Activated naive CD4-positive, alpha-beta T cell treated with anti-CD3 and anti-CD28 coated beads, Interleukin-2, amount 50 U/mL, for 24 hours (primary cell): Measurements from ENCODE around the gene CDK6.
"Not testable (repeated sequence)": the region's sequence is repeated elsewhere in the genome, so short reads cannot be mapped to it uniquely, and the experiment has no call there.

Source experiments
- H3K27ac Mint-ChIP-seq: one replicate; pipeline ENCODE4 v1.8.0; 2021; ENCODE audit warnings: mild to moderate bottlenecking, mixed read lengths
- H3K27me3 Mint-ChIP-seq: one replicate; pipeline ENCODE4 v1.8.0; 2021; ENCODE audit warnings: mixed read lengths
- H3K36me3 Mint-ChIP-seq: one replicate; pipeline ENCODE4 v1.8.0; 2021; ENCODE audit warnings: mixed read lengths
- H3K4me1 Mint-ChIP-seq: one replicate; pipeline ENCODE4 v1.8.0; 2021; ENCODE audit warnings: mixed read lengths
- H3K4me3 Mint-ChIP-seq: one replicate; pipeline ENCODE4 v1.8.0; 2021; ENCODE audit warnings: mild to moderate bottlenecking, mixed read lengths
- H3K9me3 Mint-ChIP-seq: one replicate; pipeline ENCODE4 v1.8.0; 2021; ENCODE audit warnings: mixed read lengths

The CDK6 gene

GRCh38 chr7:92769394-92769699 lies 67.0 kb downstream of the CDK6 start:
- H3K27me3 Mint-ChIP-seq: no peaks in the 10 kb centered on the region
- H3K4me3 Mint-ChIP-seq: peak overlapping the region; percentile 45
- no peaks in the 10 kb centered on the region for H3K9me3 Mint-ChIP-seq
- H3K36me3 Mint-ChIP-seq: peaks cover 35% of the 10 kb centered on the region
- peaks cover 56% of the 10 kb centered on the region for H3K4me1 Mint-ChIP-seq
- H3K27ac Mint-ChIP-seq: peak overlapping the region; percentile 90

GRCh38 chr7:92768501-92769393 lies 67.6 kb downstream of the CDK6 start:
- no peaks in the 10 kb centered on the region for H3K27me3 Mint-ChIP-seq
- no peaks in the 10 kb centered on the region for H3K9me3 Mint-ChIP-seq
- H3K4me3 Mint-ChIP-seq: peak overlapping the region; percentile 33
- peak overlapping the region; percentile 91 for H3K27ac Mint-ChIP-seq
- peaks cover 35% of the 10 kb centered on the region for H3K36me3 Mint-ChIP-seq
- peaks cover 59% of the 10 kb centered on the region for H3K4me1 Mint-ChIP-seq

GRCh38 chr7:92767437-92767836 lies 68.9 kb downstream of the CDK6 start:
- peaks cover 27% of the 10 kb centered on the region for H3K36me3 Mint-ChIP-seq
- peak overlapping the region; percentile 91 for H3K27ac Mint-ChIP-seq
- no peaks in the 10 kb centered on the region for H3K9me3 Mint-ChIP-seq
- peaks cover 55% of the 10 kb centered on the region for H3K4me1 Mint-ChIP-seq
- H3K27me3 Mint-ChIP-seq: no peaks in the 10 kb centered on the region
- no peak overlapping the region for H3K4me3 Mint-ChIP-seq

GRCh38 chr7:92766461-92767003 lies 69.8 kb downstream of the CDK6 start:
- Mint-ChIP-seq H3K9me3 (no peaks in the 10 kb centered on the region), H3K36me3 (peaks cover 28% of the 10 kb centered on the region), H3K27me3 (no peaks in the 10 kb centered on the region), H3K4me1 (peaks cover 63% of the 10 kb centered on the region), H3K4me3 (peak overlapping the region; percentile 6), H3K27ac (peak overlapping the region; percentile 91)

- peaks cover 32% of the 10 kb centered on the region for H3K36me3 Mint-ChIP-seq
- no peaks in the 10 kb centered on the region for H3K9me3 Mint-ChIP-seq
- H3K4me1 Mint-ChIP-seq: peaks cover 67% of the 10 kb centered on the region
- no peak overlapping the region for H3K4me3 Mint-ChIP-seq
- peak overlapping the region; percentile 91 for H3K27ac Mint-ChIP-seq
- no peaks in the 10 kb centered on the region for H3K27me3 Mint-ChIP-seq
These were observed 70.6 kb downstream of the CDK6 start for GRCh38 chr7:92765725-92766124.

- Mint-ChIP-seq H3K27ac (peak overlapping the region; percentile 15), H3K4me1 (peaks cover 61% of the 10 kb centered on the region), H3K36me3 (peaks cover 36% of the 10 kb centered on the region), H3K4me3 (no peak overlapping the region), H3K27me3 (no peaks in the 10 kb centered on the region), H3K9me3 (no peaks in the 10 kb centered on the region)
These were observed 72.5 kb downstream of the CDK6 start for GRCh38 chr7:92763636-92764423.

GRCh38 chr7:92762851-92763250 lies 73.5 kb downstream of the CDK6 start:
- H3K4me1 Mint-ChIP-seq: peaks cover 56% of the 10 kb centered on the region
- peaks cover 39% of the 10 kb centered on the region for H3K36me3 Mint-ChIP-seq
- H3K4me3 Mint-ChIP-seq: no peak overlapping the region
- no peaks in the 10 kb centered on the region for H3K27me3 Mint-ChIP-seq
- H3K27ac Mint-ChIP-seq: no peak overlapping the region
- H3K9me3 Mint-ChIP-seq: peaks cover 4% of the 10 kb centered on the region

GRCh38 chr7:92761391-92762097 lies 74.8 kb downstream of the CDK6 start:
- H3K27me3 Mint-ChIP-seq: no peaks in the 10 kb centered on the region
- H3K27ac Mint-ChIP-seq: peak overlapping the region; percentile 41
- no peak overlapping the region for H3K4me3 Mint-ChIP-seq
- H3K9me3 Mint-ChIP-seq: peaks cover 4% of the 10 kb centered on the region
- peaks cover 49% of the 10 kb centered on the region for H3K4me1 Mint-ChIP-seq
- H3K36me3 Mint-ChIP-seq: peaks cover 44% of the 10 kb centered on the region

GRCh38 chr7:92758796-92759431 lies 77.5 kb downstream of the CDK6 start:
- Mint-ChIP-seq H3K36me3 (peaks cover 43% of the 10 kb centered on the region), H3K4me1 (peaks cover 53% of the 10 kb centered on the region), H3K27ac (peak overlapping the region; percentile 46)

GRCh38 chr7:92757311-92757910 lies 79.0 kb downstream of the CDK6 start:
- H3K9me3 Mint-ChIP-seq, H3K4me3 Mint-ChIP-seq, H3K27me3 Mint-ChIP-seq: not testable (repeated sequence)
- Mint-ChIP-seq H3K4me1 (peaks cover 64% of the 10 kb centered on the region), H3K27ac (peak overlapping the region; percentile 51), H3K36me3 (peaks cover 46% of the 10 kb centered on the region)

More at GRCh38 chr7:92758796-92759431, 77.5 kb downstream of the CDK6 start:
- Mint-ChIP-seq H3K9me3 (peaks cover 4% of the 10 kb centered on the region), H3K27me3 (no peaks in the 10 kb centered on the region), H3K4me3 (no peak overlapping the region)

- Mint-ChIP-seq H3K4me3 (no peak overlapping the region), H3K27me3 (no peaks in the 10 kb centered on the region), H3K27ac (peak overlapping the region; percentile 68), H3K9me3 (peaks cover 4% of the 10 kb centered on the region), H3K4me1 (peaks cover 61% of the 10 kb centered on the region), H3K36me3 (peaks cover 43% of the 10 kb centered on the region)
These were observed 80.7 kb downstream of the CDK6 start for GRCh38 chr7:92755680-92756079.

- Mint-ChIP-seq H3K27me3 (no peaks in the 10 kb centered on the region), H3K4me1 (peaks cover 57% of the 10 kb centered on the region), H3K9me3 (peaks cover 4% of the 10 kb centered on the region), H3K36me3 (peaks cover 45% of the 10 kb centered on the region), H3K27ac (peak overlapping the region; percentile 66), H3K4me3 (no peak overlapping the region)
These were observed 81.3 kb downstream of the CDK6 start for GRCh38 chr7:92754919-92755581.

- Mint-ChIP-seq H3K36me3 (peaks cover 41% of the 10 kb centered on the region), H3K9me3 (peaks cover 4% of the 10 kb centered on the region), H3K27me3 (no peaks in the 10 kb centered on the region), H3K4me1 (peaks cover 65% of the 10 kb centered on the region), H3K27ac (peak overlapping the region; percentile 61), H3K4me3 (no peak overlapping the region)
These were observed 82.8 kb downstream of the CDK6 start for GRCh38 chr7:92753614-92754013.
